ENCODE data around the gene AQP6.

AQP6 gene

DNA sequence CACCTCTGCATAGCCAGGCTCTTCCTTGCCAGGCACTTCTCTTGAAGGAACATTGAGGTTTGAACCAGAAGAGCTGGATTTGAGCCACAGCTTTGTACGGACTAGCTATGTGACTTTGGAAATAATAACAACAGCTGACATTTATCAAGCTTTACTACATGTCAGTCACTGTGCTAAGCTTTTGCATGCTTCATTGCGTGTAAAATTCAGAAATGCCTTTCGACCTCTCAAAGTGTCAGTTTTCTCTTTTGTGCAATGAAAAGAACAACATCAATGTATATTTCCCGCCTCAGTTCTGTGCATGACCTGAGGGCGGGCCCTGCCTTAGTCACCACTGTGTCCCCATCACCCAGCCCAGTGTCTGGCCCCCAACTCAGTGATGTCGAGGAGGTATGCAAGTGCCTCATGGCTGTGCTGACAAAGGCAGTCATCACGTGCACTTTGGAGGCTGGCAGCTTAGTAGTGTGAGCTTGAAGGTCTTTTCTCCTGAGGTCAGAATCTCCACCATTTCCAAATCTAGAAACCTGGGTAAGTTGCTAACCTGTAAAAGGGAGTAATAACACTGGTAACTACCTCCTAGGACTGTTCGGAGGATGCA is 40.1 kb upstream of the AQP6 start:
- Histone ChIP-seq H3K9ac (ENCODE audit: low read depth, low read length) (no peak overlapping the region), H3K27me3 (ENCODE audit: insufficient read depth, low read length) (peaks cover 2% of the 10 kb centered on the region; the same call in 1 of the 2 replicates), H3K36me3 (ENCODE audit: insufficient read depth, low read length) (no peaks in the 10 kb centered on the region), H3K27ac (ENCODE audit: low read depth, low read length) (no peak overlapping the region), H3K9me3 (ENCODE audit: insufficient read depth, low read depth, low read length) (no peaks in the 10 kb centered on the region), H3K4me1 (ENCODE audit: insufficient read depth, low read length) (no peaks in the 10 kb centered on the region), H3K4me3 (ENCODE audit: low read length) (no peak overlapping the region)
- 89% methylated on average over 8 of the region's 8 CpGs for WGBS

DNA sequence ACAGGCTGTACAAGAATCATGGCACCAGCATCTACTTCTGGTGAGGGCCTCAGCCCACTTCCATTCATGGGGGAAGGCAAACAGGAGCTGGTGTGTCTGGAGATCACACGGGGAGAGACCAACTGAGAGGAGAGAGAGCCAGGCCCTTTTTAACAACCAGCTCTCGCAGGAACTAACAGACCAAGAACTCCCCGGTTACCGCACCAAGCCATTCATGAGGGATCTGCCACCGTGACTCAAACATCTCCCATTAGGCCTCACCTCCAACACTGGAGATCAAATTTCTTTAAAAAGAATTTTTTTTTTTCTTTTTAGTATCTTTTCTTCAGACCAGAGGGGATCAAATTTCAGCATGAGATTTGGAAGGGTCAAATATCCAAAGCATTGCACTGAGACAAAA is 39.0 kb upstream of the AQP6 start:
- Histone ChIP-seq H3K9me3 (ENCODE audit: insufficient read depth, low read depth, low read length) (no peaks in the 10 kb centered on the region), H3K27ac (ENCODE audit: low read depth, low read length) (no peak overlapping the region), H3K36me3 (ENCODE audit: insufficient read depth, low read length) (no peaks in the 10 kb centered on the region), H3K4me3 (ENCODE audit: low read length) (no peak overlapping the region), H3K27me3 (ENCODE audit: insufficient read depth, low read length) (peaks cover 2% of the 10 kb centered on the region; the same call in 1 of the 2 replicates), H3K9ac (ENCODE audit: low read depth, low read length) (no peak overlapping the region), H3K4me1 (ENCODE audit: insufficient read depth, low read length) (no peaks in the 10 kb centered on the region)
- 67% methylated on average over 5 of the region's 5 CpGs for WGBS

GRCh38 chr12:49934505-49934904 is 38.2 kb upstream of the AQP6 start:
- Histone ChIP-seq H3K4me1 (ENCODE audit: insufficient read depth, low read length) (no peaks in the 10 kb centered on the region), H3K27me3 (ENCODE audit: insufficient read depth, low read length) (no peaks in the 10 kb centered on the region), H3K4me3 (ENCODE audit: low read length) (no peak overlapping the region), H3K9ac (ENCODE audit: low read depth, low read length) (no peak overlapping the region), H3K9me3 (ENCODE audit: insufficient read depth, low read depth, low read length) (no peaks in the 10 kb centered on the region), H3K27ac (ENCODE audit: low read depth, low read length) (no peak overlapping the region), H3K36me3 (ENCODE audit: insufficient read depth, low read length) (no peaks in the 10 kb centered on the region)
- WGBS, result 100% methylated on average over 2 of the region's 3 CpGs

GRCh38 chr12:49936925-49937324 is 35.8 kb upstream of the AQP6 start:
- H3K9me3 ChIP-seq (ENCODE audit: insufficient read depth, low read depth, low read length), result no peaks in the 10 kb centered on the region
- WGBS, result 94% methylated on average over 2 of the region's 3 CpGs
- H3K9ac ChIP-seq (ENCODE audit: low read depth, low read length), result no peak overlapping the region
- no peak overlapping the region for H3K4me3 ChIP-seq (ENCODE audit: low read length)
- no peaks in the 10 kb centered on the region for H3K4me1 ChIP-seq (ENCODE audit: insufficient read depth, low read length)
- no peak overlapping the region for H3K27ac ChIP-seq (ENCODE audit: low read depth, low read length)
- no peaks in the 10 kb centered on the region for H3K27me3 ChIP-seq (ENCODE audit: insufficient read depth, low read length)
- H3K36me3 ChIP-seq (ENCODE audit: insufficient read depth, low read length), result no peaks in the 10 kb centered on the region

GRCh38 chr12:49937639-49938300 is 35.0 kb upstream of the AQP6 start:
- Histone ChIP-seq H3K27me3 (ENCODE audit: insufficient read depth, low read length) (no peaks in the 10 kb centered on the region), H3K4me1 (ENCODE audit: insufficient read depth, low read length) (peaks cover 5% of the 10 kb centered on the region), H3K4me3 (ENCODE audit: low read length) (no peak overlapping the region), H3K36me3 (ENCODE audit: insufficient read depth, low read length) (no peaks in the 10 kb centered on the region), H3K27ac (ENCODE audit: low read depth, low read length) (no peak overlapping the region), H3K9me3 (ENCODE audit: insufficient read depth, low read depth, low read length) (no peaks in the 10 kb centered on the region), H3K9ac (ENCODE audit: low read depth, low read length) (no peak overlapping the region)
- 85% methylated on average over 8 of the region's 8 CpGs for WGBS

DNA sequence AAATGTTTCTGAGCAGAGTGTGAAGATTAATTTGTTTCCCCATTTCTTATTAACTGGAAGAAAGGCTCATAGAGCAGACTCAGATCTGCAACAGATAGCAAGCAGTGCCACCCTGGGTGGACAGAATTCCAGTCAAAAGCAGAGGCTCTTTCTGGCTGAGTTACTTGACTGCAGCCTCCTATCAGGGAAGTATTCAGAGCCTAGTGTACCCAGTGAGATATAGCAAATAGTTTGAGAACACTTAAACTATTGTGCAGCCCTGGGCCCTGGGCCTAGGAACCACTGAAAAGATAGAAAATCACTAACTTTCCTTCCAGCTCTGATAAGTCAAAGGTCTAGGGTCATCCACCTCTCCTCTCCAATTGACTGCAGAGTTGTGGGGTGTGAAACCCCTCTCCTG is 33.4 kb upstream of the AQP6 start:
- Histone ChIP-seq H3K9me3 (ENCODE audit: insufficient read depth, low read depth, low read length) (no peaks in the 10 kb centered on the region), H3K9ac (ENCODE audit: low read depth, low read length) (no peak overlapping the region), H3K36me3 (ENCODE audit: insufficient read depth, low read length) (no peaks in the 10 kb centered on the region), H3K27me3 (ENCODE audit: insufficient read depth, low read length) (peaks cover 4% of the 10 kb centered on the region; the same call in 1 of the 2 replicates), H3K4me1 (ENCODE audit: insufficient read depth, low read length) (peaks cover 8% of the 10 kb centered on the region), H3K4me3 (ENCODE audit: low read length) (no peak overlapping the region), H3K27ac (ENCODE audit: low read depth, low read length) (no peak overlapping the region)

DNA sequence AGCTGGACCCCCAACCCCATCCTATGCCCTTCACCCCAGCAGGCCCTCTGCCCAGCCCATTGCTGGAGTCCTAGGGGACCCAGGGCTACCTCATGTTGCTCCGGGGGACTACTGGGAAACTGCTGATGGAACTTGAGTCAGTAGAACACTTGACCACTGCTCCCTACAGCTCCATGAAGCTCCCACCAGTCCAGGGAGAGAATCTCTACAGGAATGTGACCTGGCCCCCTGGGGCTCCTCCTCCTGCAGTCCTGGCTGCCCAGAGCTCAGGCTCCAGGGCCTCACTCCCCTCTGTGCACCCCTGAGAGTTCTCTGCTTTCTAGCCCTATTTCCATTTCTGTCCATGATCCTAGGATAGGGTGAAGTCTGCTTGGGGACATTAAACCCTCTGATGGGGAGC is 33.0 kb upstream of the AQP6 start:
- Histone ChIP-seq H3K36me3 (ENCODE audit: insufficient read depth, low read length) (no peaks in the 10 kb centered on the region), H3K9ac (ENCODE audit: low read depth, low read length) (no peak overlapping the region), H3K4me1 (ENCODE audit: insufficient read depth, low read length) (peaks cover 8% of the 10 kb centered on the region), H3K4me3 (ENCODE audit: low read length) (no peak overlapping the region), H3K9me3 (ENCODE audit: insufficient read depth, low read depth, low read length) (no peaks in the 10 kb centered on the region), H3K27ac (ENCODE audit: low read depth, low read length) (no peak overlapping the region), H3K27me3 (ENCODE audit: insufficient read depth, low read length) (peaks cover 8% of the 10 kb centered on the region; the same call in 1 of the 2 replicates)
- 98% methylated on average over 1 of the region's 1 CpG for WGBS

DNA sequence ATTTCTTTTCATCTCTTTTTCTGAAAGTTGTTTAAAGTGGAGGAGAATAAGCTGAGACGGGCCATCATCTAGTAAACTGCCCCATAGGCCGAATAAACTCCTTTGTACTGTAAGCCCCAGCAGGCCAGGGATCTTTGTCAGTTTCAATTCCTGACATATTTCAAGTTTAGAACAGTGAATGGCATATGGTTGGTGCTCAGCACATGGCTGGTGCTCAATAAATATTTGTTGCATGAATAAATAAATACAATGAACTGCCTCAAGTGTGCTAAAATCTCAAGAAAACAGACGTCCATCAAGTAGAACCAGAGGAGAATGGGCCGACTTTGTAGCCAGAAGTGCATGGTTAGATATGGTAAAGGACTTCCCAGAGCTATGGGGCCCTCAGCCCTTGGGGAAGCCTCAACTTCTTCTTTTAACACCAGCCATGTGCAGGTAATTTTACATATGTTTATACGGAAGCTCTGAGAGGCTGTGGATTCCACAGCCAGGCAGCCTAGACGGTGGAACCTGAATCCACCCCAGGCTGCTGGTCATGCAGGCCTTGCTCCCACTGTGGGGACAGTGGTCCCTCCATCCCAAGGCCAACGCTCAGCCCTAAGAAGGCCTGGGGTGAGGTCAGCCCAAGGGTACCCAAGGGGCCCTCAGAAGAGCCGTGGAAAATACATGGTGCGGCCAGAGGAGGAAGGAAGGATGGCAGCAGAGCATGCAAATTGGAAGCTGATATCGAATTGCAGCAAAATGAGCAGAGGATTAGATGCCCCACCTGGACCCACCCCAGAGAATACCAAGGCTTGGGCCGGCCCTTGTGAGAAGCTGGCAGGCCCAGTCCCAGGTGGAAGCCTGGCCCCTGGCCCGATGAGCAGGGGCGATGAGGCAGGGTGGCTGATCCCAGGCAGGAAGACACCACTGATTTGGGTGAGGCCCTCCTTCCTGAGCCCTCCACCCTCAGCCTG is 30.9 kb upstream of the AQP6 start:
- Histone ChIP-seq H3K4me3 (ENCODE audit: low read length) (no peak overlapping the region), H3K36me3 (ENCODE audit: insufficient read depth, low read length) (no peaks in the 10 kb centered on the region), H3K27me3 (ENCODE audit: insufficient read depth, low read length) (peaks cover 13% of the 10 kb centered on the region; the same call in 1 of the 2 replicates), H3K9me3 (ENCODE audit: insufficient read depth, low read depth, low read length) (no peaks in the 10 kb centered on the region), H3K9ac (ENCODE audit: low read depth, low read length) (no peak overlapping the region), H3K4me1 (ENCODE audit: insufficient read depth, low read length) (peaks cover 17% of the 10 kb centered on the region), H3K27ac (ENCODE audit: low read depth, low read length) (no peak overlapping the region)
- WGBS, result 92% methylated on average over 13 of the region's 13 CpGs

GRCh38 chr12:49942512-49942893 is 30.2 kb upstream of the AQP6 start:
- peaks cover 13% of the 10 kb centered on the region; the same call in 1 of the 2 replicates for H3K27me3 ChIP-seq (ENCODE audit: insufficient read depth, low read length)
- no peaks in the 10 kb centered on the region for H3K9me3 ChIP-seq (ENCODE audit: insufficient read depth, low read depth, low read length)
- peaks cover 17% of the 10 kb centered on the region for H3K4me1 ChIP-seq (ENCODE audit: insufficient read depth, low read length)
- no peak overlapping the region for H3K4me3 ChIP-seq (ENCODE audit: low read length)
- WGBS, result 74% methylated on average over 3 of the region's 3 CpGs
- no peak overlapping the region for H3K27ac ChIP-seq (ENCODE audit: low read depth, low read length)
- H3K9ac ChIP-seq (ENCODE audit: low read depth, low read length), result no peak overlapping the region
- H3K36me3 ChIP-seq (ENCODE audit: insufficient read depth, low read length), result no peaks in the 10 kb centered on the region

GRCh38 chr12:49942921-49943624 is 29.7 kb upstream of the AQP6 start:
- no peaks in the 10 kb centered on the region for H3K36me3 ChIP-seq (ENCODE audit: insufficient read depth, low read length)
- H3K4me1 ChIP-seq (ENCODE audit: insufficient read depth, low read length), result peaks cover 20% of the 10 kb centered on the region
- H3K27me3 ChIP-seq (ENCODE audit: insufficient read depth, low read length), result peaks cover 13% of the 10 kb centered on the region; the same call in 1 of the 2 replicates
- no peak overlapping the region for H3K4me3 ChIP-seq (ENCODE audit: low read length)
- no peak overlapping the region for H3K9ac ChIP-seq (ENCODE audit: low read depth, low read length)
- H3K27ac ChIP-seq (ENCODE audit: low read depth, low read length), result no peak overlapping the region
- no peaks in the 10 kb centered on the region for H3K9me3 ChIP-seq (ENCODE audit: insufficient read depth, low read depth, low read length)
- 76% methylated on average over 14 of the region's 14 CpGs for WGBS

DNA sequence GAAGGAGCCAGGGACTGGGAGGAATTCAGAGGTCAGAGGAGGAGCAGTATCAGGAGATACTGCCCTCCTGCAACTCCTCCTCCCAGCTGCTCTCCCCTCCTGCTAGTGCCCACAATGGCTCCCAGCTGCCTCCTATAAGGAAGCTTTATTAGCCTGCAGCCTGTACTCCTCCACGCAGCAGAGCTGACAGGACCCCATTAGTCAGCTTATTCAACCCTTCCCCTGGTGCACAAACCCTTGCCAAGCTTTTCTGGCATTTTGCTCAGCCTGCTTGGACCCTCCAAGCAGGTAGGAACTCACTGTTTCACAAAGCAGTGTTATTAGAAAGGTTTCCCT is 29.2 kb upstream of the AQP6 start:
- H3K4me1 ChIP-seq (ENCODE audit: insufficient read depth, low read length), result peaks cover 20% of the 10 kb centered on the region
- H3K4me3 ChIP-seq (ENCODE audit: low read length), result no peak overlapping the region
- H3K27ac ChIP-seq (ENCODE audit: low read depth, low read length), result no peak overlapping the region
- peaks cover 13% of the 10 kb centered on the region; the same call in 1 of the 2 replicates for H3K27me3 ChIP-seq (ENCODE audit: insufficient read depth, low read length)
- no peaks in the 10 kb centered on the region for H3K9me3 ChIP-seq (ENCODE audit: insufficient read depth, low read depth, low read length)
- no peaks in the 10 kb centered on the region for H3K36me3 ChIP-seq (ENCODE audit: insufficient read depth, low read length)
- 80% methylated on average over 1 of the region's 1 CpG for WGBS
- no peak overlapping the region for H3K9ac ChIP-seq (ENCODE audit: low read depth, low read length)

Measured in HUES64 (cell line).